Ovary (tissue), 9 donors: ENCODE measurements around the gene GNB1. TPM values are rescaled to one million over a fixed set of nuclear protein-coding genes. Genes with fewer than 3 reads are reported as not detected.

Experiments used
- DNase-seq, 5 donors: peaks; one replicate each; pipeline ENCODE4 v3.0.0-alpha.2; 2019 to 2020
- H3K27ac ChIP-seq, 2 donors: fragments of 200-600 bp; one replicate each; pipeline versions ENCODE4 v1.5.1 to v1.8.0; 2019 to 2022
- H3K27me3 ChIP-seq: fragments of 200-600 bp; one replicate; pipeline ENCODE4 v1.8.0; 2022
- H3K36me3 ChIP-seq: fragments of 200-600 bp; sonication (generic); one replicate; pipeline ENCODE4 v1.5.1; 2019
- H3K4me1 ChIP-seq: one replicate; pipeline ENCODE4 v1.8.1; 2013; ENCODE audit warnings: mild to moderate bottlenecking, moderate library complexity; ENCODE audit not compliant: insufficient read depth
- H3K4me3 ChIP-seq: fragments of 200-600 bp; sonication (generic); one replicate; pipeline ENCODE4 v1.5.1; 2017
- H3K9me3 ChIP-seq, 2 donors: fragments of 200-600 bp in 1 of 2; sonication (generic) in 1 of 2; one replicate each; pipeline versions ENCODE4 v1.5.1 to v1.8.1; 2013 to 2019; ENCODE audit warnings: mild to moderate bottlenecking in 1 of 2, moderate library complexity in 1 of 2
- EP300 ChIP-seq: sonication (generic); formaldehyde crosslinking; IDR thresholded peaks from one replicate; pipeline ENCODE4 v1.6.1; 2017; ENCODE audit warnings: antibody characterized with exemption
- POLR2A ChIP-seq: fragments of 450-650 bp; IDR thresholded peaks from one replicate; pipeline ENCODE4 v1.6.1; 2017; ENCODE audit warnings: antibody characterized with exemption, mild to moderate bottlenecking, moderate library complexity
- WGBS, 3 donors: extraction: QIAGEN DNeasy Blood & Tissue Kit in 1 of 3; methylation state at CpG; one replicate each; pipeline versions ENCODE4 v1.1.5 to v1.1.7; 2013 to 2017; 5-methylcytosine and 5-hydroxymethylcytosine counted together
- intact Hi-C, 4 donors: fragments of 100-400 bp; cut with DNase I; formaldehyde crosslinking; loops; one replicate each; pipeline versions ENCODE4 v1.11.0 to v1.15.1; 2022 to 2023
- polyA plus RNA-seq, 2 donors: library from polyadenylated mRNA; stranded (reverse); fragments of 200-250 nt in 1 of 2; fragments of 350-450 nt in 1 of 2; fragmentation: Illumina TruSeq in 1 of 2; extraction: RNeasy Lipid Tissue Mini Kit (QIAGEN cat#74804) in 1 of 2; gene quantifications; one replicate each; pipeline ENCODE4 v1.2.3, GENCODE V29; 2013 to 2014
- total RNA-seq, 7 donors: library from RNA; depleted of rRNA in 2 of 7; stranded (reverse); fragments of >200 nt in 2 of 7; fragmentation: NEBNext Ultra II Directional in 3 of 7; extraction: Animal tissue kit (Norgen Biotek cat#: 25700) in 3 of 7; gene quantifications; one replicate each; pipeline versions ENCODE4 v1.1.0 to v1.2.4, GENCODE V29; 2016 to 2023
- TF ChIP-seq, protein P1 (sequence below), 3 donors: fragments of 450-650 bp in 2 of 3; fragments of 200-600 bp in 1 of 3; IDR thresholded peaks; one replicate each; pipeline versions ENCODE4 v1.5.1 to v1.8.0; 2016 to 2022; ENCODE audit warnings: antibody characterized with exemption in 3 of 3, mild to moderate bottlenecking in 1 of 3
- donor health status: DM: no; HTN: no; CAD: no; lungs with moderate emphysema.
- donor health status: DM: no; HTN: no; CAD: no.
- donor health status: Bipolar disorder and iron deficiency.
- donor health status: DM: yes; HTN: yes; CAD: no.
- donor health status: DM: no; HTN: no; CAD: no.
- donor health status: DM: yes; HTN: yes; CAD: no.

The GNB1 gene
- total and polyA plus RNA-seq, 9 donors, result 92.9 to 314 (median 255) TPM

DNA sequence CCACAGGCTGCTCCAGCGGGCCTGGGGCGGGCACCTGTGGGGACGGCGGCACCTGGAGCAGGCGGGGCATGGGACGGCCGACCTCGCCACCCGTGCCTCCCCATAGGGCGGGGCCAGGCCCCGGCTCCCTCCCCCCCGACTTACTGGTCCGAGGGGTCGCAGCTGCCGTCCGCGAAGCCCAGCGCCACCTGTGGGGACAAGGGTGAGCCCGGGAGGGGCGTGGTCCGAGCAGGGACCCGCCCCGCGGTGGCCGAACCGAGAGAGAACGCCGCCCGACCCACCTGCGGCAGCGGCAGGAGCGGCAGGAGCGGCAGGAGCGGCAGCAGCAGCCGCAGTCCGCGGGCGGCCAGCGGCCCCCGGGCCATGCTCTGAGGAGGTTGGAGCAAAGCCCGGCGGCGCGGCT lies 28.0 kb upstream of the GNB1 start, which contains the start of gene TMEM52:
TSS of gene TMEM52 (minus strand) at position 379 of the 403 bp plus-strand sequence. CDS start at position 365, 14 bp downstream.
- WGBS, 3 donors, result 0 to 1% (median 1%) methylated on average over 16 to 44 of the region's 44 CpGs
- H3K9me3 ChIP-seq, result no peaks in the 10 kb centered on the region
- H3K4me3 ChIP-seq, result peak within 1 kb of the TSS; percentile 44
- H3K27me3 ChIP-seq, result no peaks in the 10 kb centered on the region
- intact Hi-C loops, result no loop called here
- H3K36me3 ChIP-seq, result no peaks in the 10 kb centered on the region
- TF ChIP-seq POLR2A, result peak; percentile 35
- TF ChIP-seq EP300, result no peak
- peak within 1 kb of the TSS in 1 of 2 donors; percentile 57 for H3K27ac ChIP-seq
- DNase-seq, result no peak
- H3K4me1 ChIP-seq, result peaks cover 6% of the 10 kb centered on the region

DNA sequence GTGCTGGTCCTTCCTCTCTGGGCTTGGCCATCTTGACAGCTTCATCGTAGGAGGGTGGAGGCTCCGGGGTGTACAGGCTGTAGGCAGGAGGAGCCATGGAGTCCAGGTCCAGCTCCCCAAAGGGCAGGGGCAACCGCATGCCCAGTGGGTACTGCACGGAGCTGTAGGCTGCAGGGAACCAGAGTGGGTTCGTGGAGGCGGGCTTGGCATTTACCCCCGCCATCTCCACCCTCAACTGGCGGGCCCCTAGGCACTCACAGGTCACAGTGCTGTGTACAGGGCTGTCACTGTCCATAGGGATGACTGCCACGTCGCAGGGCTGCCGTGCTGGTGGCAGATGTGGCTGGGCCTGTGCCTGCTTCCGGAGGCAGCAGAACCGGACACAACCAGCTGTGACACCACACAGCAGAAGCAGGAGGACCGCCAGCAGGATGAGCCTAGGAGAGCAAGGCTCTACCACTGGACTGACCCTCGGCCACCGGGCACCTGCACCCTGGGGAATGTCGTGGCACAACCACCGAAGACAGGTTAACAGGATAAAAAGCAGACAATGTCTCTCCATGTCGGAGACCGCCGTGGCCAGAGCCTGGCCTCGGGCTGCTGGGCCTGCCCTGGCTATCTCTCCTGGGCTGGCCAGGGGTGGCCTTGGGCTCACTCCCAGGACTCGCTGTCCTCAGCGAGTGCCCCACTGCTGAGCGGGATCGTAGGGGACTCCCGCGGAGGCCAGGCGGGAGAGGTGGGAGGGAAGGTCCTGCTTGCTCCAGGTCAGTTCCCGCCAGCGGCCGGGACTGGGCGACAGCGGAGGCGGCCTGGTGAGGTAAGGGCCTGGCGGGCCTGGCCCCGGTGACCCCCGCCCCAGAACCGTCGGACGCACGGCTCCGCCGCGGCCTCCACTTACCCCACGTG lies 27.4 kb upstream of the GNB1 start:
- peaks cover 6% of the 10 kb centered on the region for H3K4me1 ChIP-seq
- WGBS, 3 donors, result 37 to 44% (median 42%) methylated on average over 35 to 46 of the region's 46 CpGs
- H3K27me3 ChIP-seq, result no peaks in the 10 kb centered on the region
- H3K36me3 ChIP-seq, result no peaks in the 10 kb centered on the region
- no peak overlapping the region for H3K27ac ChIP-seq
- peak overlapping the region; percentile 44 for H3K4me3 ChIP-seq
- DNase-seq, result peak; percentile 39 to 72 (median 59)
- intact Hi-C loops, result no loop called here
- no peaks in the 10 kb centered on the region for H3K9me3 ChIP-seq
- TF ChIP-seq EP300 (no peak), POLR2A (no peak)
- TF ChIP-seq, protein P1, sequence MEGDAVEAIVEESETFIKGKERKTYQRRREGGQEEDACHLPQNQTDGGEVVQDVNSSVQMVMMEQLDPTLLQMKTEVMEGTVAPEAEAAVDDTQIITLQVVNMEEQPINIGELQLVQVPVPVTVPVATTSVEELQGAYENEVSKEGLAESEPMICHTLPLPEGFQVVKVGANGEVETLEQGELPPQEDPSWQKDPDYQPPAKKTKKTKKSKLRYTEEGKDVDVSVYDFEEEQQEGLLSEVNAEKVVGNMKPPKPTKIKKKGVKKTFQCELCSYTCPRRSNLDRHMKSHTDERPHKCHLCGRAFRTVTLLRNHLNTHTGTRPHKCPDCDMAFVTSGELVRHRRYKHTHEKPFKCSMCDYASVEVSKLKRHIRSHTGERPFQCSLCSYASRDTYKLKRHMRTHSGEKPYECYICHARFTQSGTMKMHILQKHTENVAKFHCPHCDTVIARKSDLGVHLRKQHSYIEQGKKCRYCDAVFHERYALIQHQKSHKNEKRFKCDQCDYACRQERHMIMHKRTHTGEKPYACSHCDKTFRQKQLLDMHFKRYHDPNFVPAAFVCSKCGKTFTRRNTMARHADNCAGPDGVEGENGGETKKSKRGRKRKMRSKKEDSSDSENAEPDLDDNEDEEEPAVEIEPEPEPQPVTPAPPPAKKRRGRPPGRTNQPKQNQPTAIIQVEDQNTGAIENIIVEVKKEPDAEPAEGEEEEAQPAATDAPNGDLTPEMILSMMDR (IDR thresholded peaks at IDR 0.05), result no peak

DNA sequence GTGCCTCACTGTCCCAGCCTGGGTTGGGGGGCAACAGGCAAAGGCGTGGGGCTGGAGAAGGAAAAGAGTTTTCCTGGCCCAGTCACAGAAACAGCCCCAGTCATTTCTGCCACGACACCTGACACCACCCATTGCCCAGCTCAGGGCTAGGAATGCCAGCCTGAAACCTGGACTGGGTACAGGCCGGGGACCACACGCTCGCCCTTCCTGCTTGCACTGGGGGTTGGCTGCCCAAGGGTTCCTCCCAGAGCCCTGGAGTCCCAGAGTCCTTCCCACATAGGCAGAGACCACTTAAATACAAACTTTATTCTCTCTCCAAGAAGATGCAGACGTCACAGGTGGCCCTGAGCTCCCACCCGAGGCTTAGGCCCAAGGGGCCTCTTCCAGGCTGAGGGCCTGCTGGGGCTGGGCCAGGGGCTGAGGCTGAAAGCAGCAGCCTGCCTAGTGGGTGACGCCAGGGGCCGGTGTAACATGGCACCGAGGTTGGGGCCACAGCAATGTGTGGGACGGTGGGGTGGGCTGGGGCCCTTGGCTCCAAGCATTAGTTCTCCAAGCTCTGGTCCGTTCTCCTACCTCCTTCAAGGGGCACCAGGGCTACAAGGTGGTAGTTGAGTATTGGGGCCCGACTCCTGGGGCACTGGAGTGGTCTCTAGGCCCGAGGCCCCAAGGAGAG lies 26.6 kb upstream of the GNB1 start:
- Histone ChIP-seq H3K36me3 (no peaks in the 10 kb centered on the region), H3K4me1 (peaks cover 6% of the 10 kb centered on the region), H3K4me3 (no peak overlapping the region), H3K27ac (no peak overlapping the region), H3K9me3 (no peaks in the 10 kb centered on the region), H3K27me3 (no peaks in the 10 kb centered on the region)
- TF ChIP-seq POLR2A (no peak), EP300 (no peak)
- TF ChIP-seq, protein P1 (IDR thresholded peaks at IDR 0.05), result no peak
- WGBS, 3 donors, result 90 to 93% (median 90%) methylated on average over 14 of the region's 14 CpGs
- intact Hi-C loops, result no loop called here
- peak in 1 of 5 donors; percentile 47 for DNase-seq

DNA sequence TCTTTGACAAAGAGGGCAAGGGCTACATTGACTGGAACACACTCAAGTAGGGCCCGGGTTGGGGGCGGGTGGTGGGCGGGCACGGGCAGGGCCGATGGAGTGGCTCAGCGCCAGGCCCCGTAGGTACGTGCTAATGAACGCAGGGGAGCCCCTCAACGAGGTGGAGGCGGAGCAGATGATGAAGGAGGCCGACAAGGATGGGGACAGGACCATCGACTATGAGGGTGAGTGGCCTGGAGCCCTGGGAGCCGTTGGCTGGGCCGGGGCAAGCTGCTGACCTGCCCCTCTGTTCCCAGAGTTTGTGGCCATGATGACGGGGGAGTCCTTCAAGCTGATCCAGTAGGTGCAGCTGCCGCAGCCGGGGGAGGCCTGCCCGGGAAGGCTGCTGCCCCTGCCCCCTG lies 26.0 kb upstream of the GNB1 start:
- Histone ChIP-seq H3K27me3 (no peaks in the 10 kb centered on the region), H3K9me3 (no peaks in the 10 kb centered on the region), H3K27ac (no peak overlapping the region), H3K4me1 (peaks cover 6% of the 10 kb centered on the region), H3K36me3 (no peaks in the 10 kb centered on the region), H3K4me3 (no peak overlapping the region)
- DNase-seq, result peak in 1 of 5 donors; percentile 42
- no peak for TF ChIP-seq EP300
- no peak for TF ChIP-seq POLR2A
- TF ChIP-seq, protein P1 (IDR thresholded peaks at IDR 0.05), result no peak
- WGBS, 3 donors, result 68 to 69% (median 69%) methylated on average over 19 of the region's 19 CpGs
- intact Hi-C loops, result no loop called here
